ENCODE results near the gene G6PC3. TPM values are rescaled to one million over a fixed set of nuclear protein-coding genes. Genes with fewer than 3 reads are reported as not detected.

Gene G6PC3
- total RNA-seq, 1 experiment from 2014 or later: 89.4 TPM

- H3K9me3 Mint-ChIP-seq (ENCODE audit: unreplicated experiment): no peaks in the 10 kb centered on the region
- ChIA-PET POLR2A (interaction anchor here (0.6 to 1.1 kb wide), 3 partner anchors 12 to 393 kb away, joined by 3 to 8 read pairs (median 3); no protein-coding TSS in a partner anchor), CTCF (interaction anchor here (0.6 to 1.8 kb wide), 3 partner anchors 27 to 63 kb away, joined by 3 to 6 read pairs (median 4); no protein-coding TSS in a partner anchor)
- peaks cover 6% of the 10 kb centered on the region for H3K36me3 Mint-ChIP-seq (ENCODE audit: insufficient read depth, unreplicated experiment)
- H3K4me1 Mint-ChIP-seq (ENCODE audit: insufficient read depth, unreplicated experiment): peaks cover 11% of the 10 kb centered on the region
- no peak overlapping the region for H3K27ac Mint-ChIP-seq (ENCODE audit: low read depth, unreplicated experiment)
- no TSS peak for BruUV-seq (replicated peaks)
- TF ChIP-seq CTCF (IDR thresholded peaks at IDR 0.05; ENCODE audit: unreplicated experiment): no peak
- no peak for DNase-seq (ENCODE audit: unreplicated experiment)
- no peak overlapping the region for H3K4me3 Mint-ChIP-seq (ENCODE audit: unreplicated experiment)
- no peaks in the 10 kb centered on the region for H3K27me3 Mint-ChIP-seq (ENCODE audit: insufficient read depth, unreplicated experiment)
- intact Hi-C loops (cut with micrococcal nuclease): no loop called here
These were observed 39.6 kb downstream of the G6PC3 start for GRCh38 chr17:44110011-44110686.

DNA sequence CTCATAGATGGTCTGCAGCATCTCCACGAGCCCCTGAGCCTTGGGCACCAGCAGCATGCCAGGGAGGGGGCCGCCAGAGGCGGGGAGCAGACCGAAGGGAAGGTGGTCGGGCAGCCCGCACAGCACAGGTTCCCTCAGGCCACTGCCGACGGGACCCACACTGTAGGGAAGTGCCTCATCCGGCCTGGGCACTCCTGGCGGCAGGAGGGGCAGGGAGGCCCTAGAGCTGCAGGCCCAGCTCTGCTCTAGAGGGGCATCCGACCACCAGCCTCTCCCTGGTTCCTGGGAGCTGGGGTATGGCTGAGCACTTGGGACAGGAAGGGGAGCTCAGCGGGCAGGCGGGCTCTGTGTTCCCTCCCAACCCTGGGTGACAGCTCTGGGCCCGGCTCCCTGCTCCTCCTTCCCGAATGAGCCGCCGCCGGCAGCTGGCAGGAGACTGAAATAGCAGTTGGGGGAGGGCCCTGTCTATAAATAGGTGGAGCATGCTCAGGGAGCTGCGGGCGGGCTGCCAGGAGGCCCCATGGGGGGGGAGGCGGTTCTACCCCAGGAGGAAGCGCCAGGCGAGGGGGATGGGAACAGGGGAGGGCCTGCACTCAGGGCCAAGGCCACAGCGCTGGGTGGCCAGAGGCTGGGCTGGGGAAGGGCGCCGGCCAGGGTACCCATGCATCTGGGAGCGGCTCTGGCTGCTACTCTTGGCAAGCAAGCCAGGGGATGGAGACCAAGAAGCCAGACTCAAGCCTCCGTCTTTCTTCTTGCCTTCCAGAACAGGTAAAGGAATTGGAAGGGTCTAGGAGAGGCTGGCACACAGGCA lies 40.5 kb downstream of the G6PC3 start:
- Mint-ChIP-seq H3K36me3 (ENCODE audit: insufficient read depth, unreplicated experiment) (peaks cover 12% of the 10 kb centered on the region), H3K4me3 (ENCODE audit: unreplicated experiment) (no peak overlapping the region), H3K27ac (ENCODE audit: low read depth, unreplicated experiment) (no peak overlapping the region), H3K4me1 (ENCODE audit: insufficient read depth, unreplicated experiment) (peaks cover 11% of the 10 kb centered on the region), H3K27me3 (ENCODE audit: insufficient read depth, unreplicated experiment) (no peaks in the 10 kb centered on the region), H3K9me3 (ENCODE audit: unreplicated experiment) (no peaks in the 10 kb centered on the region)
- ChIA-PET CTCF (interaction anchor here (0.6 to 0.9 kb wide), 2 partner anchors 62 to 167 kb away, joined by 3 read pairs; no protein-coding TSS in a partner anchor), POLR2A (interaction anchor here (0.6 to 1.1 kb wide), 5 partner anchors 11 to 393 kb away, joined by 3 to 8 read pairs (median 3); partner anchors contain the start of gene LSM12)
- DNase-seq (ENCODE audit: unreplicated experiment): peak; percentile 84
- BruUV-seq (replicated peaks): no TSS peak
- intact Hi-C loops (cut with micrococcal nuclease): no loop called here
- TF ChIP-seq CTCF (IDR thresholded peaks at IDR 0.05; ENCODE audit: unreplicated experiment): no peak

DNA sequence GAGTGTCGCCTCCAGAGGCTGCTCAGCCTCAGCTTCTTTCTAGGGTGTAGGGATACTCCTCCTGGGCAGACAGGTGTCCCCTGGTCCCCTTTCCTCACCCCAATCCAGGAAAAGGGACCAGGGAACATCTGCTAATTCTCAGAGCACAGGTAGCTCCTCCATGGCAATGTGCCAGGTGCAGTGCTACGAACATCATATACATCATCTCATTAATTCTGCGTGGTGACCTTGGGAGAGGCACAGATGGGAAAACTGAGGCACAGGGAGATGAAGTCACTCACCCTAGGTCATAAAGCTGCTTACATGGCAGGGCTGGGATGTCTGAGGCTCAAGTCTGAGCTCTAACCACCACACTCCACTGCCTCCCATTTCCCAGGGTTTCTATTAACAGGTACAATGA lies 41.2 kb downstream of the G6PC3 start:
- no TSS peak for BruUV-seq (replicated peaks)
- Mint-ChIP-seq H3K9me3 (ENCODE audit: unreplicated experiment) (no peaks in the 10 kb centered on the region), H3K36me3 (ENCODE audit: insufficient read depth, unreplicated experiment) (peaks cover 20% of the 10 kb centered on the region), H3K27me3 (ENCODE audit: insufficient read depth, unreplicated experiment) (no peaks in the 10 kb centered on the region), H3K4me3 (ENCODE audit: unreplicated experiment) (no peak overlapping the region), H3K4me1 (ENCODE audit: insufficient read depth, unreplicated experiment) (peaks cover 11% of the 10 kb centered on the region), H3K27ac (ENCODE audit: low read depth, unreplicated experiment) (no peak overlapping the region)
- POLR2A ChIA-PET: interaction anchor here (1.0 to 1.6 kb wide), 3 partner anchors 11 to 45 kb away, joined by 3 to 10 read pairs (median 4); partner anchors contain the start of genes HDAC5 and LSM12
- intact Hi-C loops (cut with micrococcal nuclease): no loop called here
- TF ChIP-seq CTCF (IDR thresholded peaks at IDR 0.05; ENCODE audit: unreplicated experiment): no peak
- DNase-seq (ENCODE audit: unreplicated experiment): no peak
- CTCF ChIA-PET: interaction anchor here (0.9 to 1.4 kb wide), 2 partner anchors 57 to 168 kb away, joined by 3 to 5 read pairs; no protein-coding TSS in a partner anchor
